RPMI7951 (cell line): Measurements from ENCODE around the gene ZNF718. TPM values are rescaled to one million over a fixed set of nuclear protein-coding genes. Genes with fewer than 3 reads are reported as not detected.

ENCODE experiments used
- total RNA-seq: library from RNA; depleted of rRNA; stranded (reverse); fragments of >200 nt; shearing (Covaris generic); gene quantifications from 2 replicates; pipeline ENCODE4 v1.2.3, GENCODE V29; 2014; rRNA removed

ZNF718 gene
- total RNA-seq, 1 experiment from 2014 or later, result 3.6 TPM

Other genes with a start within 250 kb of the ZNF718 start
- gene ZNF595, start 71.2 kb upstream of the ZNF718 start, total RNA-seq, result 6.5 and 10.0 TPM in 2 replicates
- 0.10 TPM in 1 of 2 replicates, not detected in the other for gene ZNF732, start 181.0 kb downstream of the ZNF718 start, total RNA-seq
- 5.4 and 8.8 TPM in 2 replicates for gene ZNF141, start 213.3 kb downstream of the ZNF718 start, total RNA-seq